Bronchial smooth muscle cell (primary cell): ENCODE measurements around the gene UXS1. TPM values are rescaled to one million over a fixed set of nuclear protein-coding genes. Genes with fewer than 3 reads are reported as not detected.

Source experiments
- total RNA-seq: library from RNA; depleted of rRNA; stranded (reverse); fragments of >200 nt; gene quantifications from 2 replicates; pipeline ENCODE4 v1.2.1, GENCODE V29; 2014

UXS1 gene
- 25.5 and 34.7 TPM in 2 replicates for total RNA-seq

GRCh38 chr2:106193977-106194778 is at the start of gene UXS1:
TSS of gene UXS1 (minus strand) at chr2:106194301. CDS start at chr2:106194241, 60 bp downstream.

